GM23248 (cell line): ENCODE results near the gene ARID1B.

Source experiments
- EZH2 ChIP-seq: fragments of 200-600 bp; sonication (generic); IDR thresholded peaks from 2 replicates; pipeline ENCODE4 v1.6.1; 2018; ENCODE audit warnings: antibody characterized with exemption, mild to moderate bottlenecking; ENCODE audit not compliant: insufficient read depth, poor library complexity, severe bottlenecking
- EZH2phosphoT487 ChIP-seq: fragments of 200-600 bp; sonication (generic); IDR thresholded peaks from 2 replicates; pipeline ENCODE4 v1.6.1; 2018; ENCODE audit warnings: antibody characterized with exemption, moderate library complexity, mild to moderate bottlenecking, low read depth; ENCODE audit not compliant: insufficient read depth

GRCh38 chr6:156942266-156942665 is 165.1 kb downstream of the ARID1B start:
- no peak for TF ChIP-seq EZH2phosphoT487
- no peak for TF ChIP-seq EZH2
